Hepatocyte (in vitro differentiated cells): ENCODE results near the gene ZDHHC21.

Experiments used
- CTCF ChIP-seq: fragments of 200-600 bp; sonication (generic); IDR thresholded peaks from 2 replicates; pipeline ENCODE4 v1.5.1; 2016; ENCODE audit warnings: antibody characterized with exemption, mild to moderate bottlenecking; ENCODE audit not compliant: poor library complexity
- EZH2 ChIP-seq: fragments of 200-600 bp; sonication (generic); IDR thresholded peaks from 2 replicates; pipeline ENCODE4 v1.6.1; 2016; ENCODE audit warnings: antibody characterized with exemption, mild to moderate bottlenecking, borderline replicate concordance
- EZH2phosphoT487 ChIP-seq: fragments of 200-600 bp; sonication (generic); IDR thresholded peaks from one replicate; pipeline ENCODE4 v1.6.1; 2018; ENCODE audit warnings: antibody characterized with exemption, mild to moderate bottlenecking, low read depth, moderate library complexity; ENCODE audit not compliant: unreplicated experiment, severe bottlenecking

GRCh38 chr9:14616188-14616982 lies 76.8 kb downstream of the ZDHHC21 start:
- TF ChIP-seq CTCF (peak; percentile 62), EZH2phosphoT487 (no peak), EZH2 (no peak)
